Endothelial cell of umbilical vein (primary cell): ENCODE measurements around the gene CTSE. TPM values are rescaled to one million over a fixed set of nuclear protein-coding genes. Genes with fewer than 3 reads are reported as not detected.
A peak's percentile ranks its signal among the peaks of the same experiment; 100 is the strongest.

Experiments
- BruUV-seq: library from RNA; stranded (reverse); fragments of 400-500 nt; replicated peaks from 2 replicates; lab custom pipeline; 2021; lab: Mats Ljungman, UMichigan
- CTCF ChIA-PET: fragments of 300-600, 350-600 bp; sonication (Branson Sonifier 250); formaldehyde crosslinking; loops from one replicate; lab custom pipeline; 2021; ENCODE audit warnings: antibody characterized with exemption, inconsistent platforms; lab: Charles Lee
- POLR2A ChIA-PET: fragments of 300-600, 350-600 bp; sonication (Branson Sonifier 250); formaldehyde crosslinking; loops from one replicate; lab custom pipeline; 2021; ENCODE audit warnings: antibody characterized with exemption, inconsistent platforms; lab: Charles Lee
- DNase-seq: peaks from one replicate; pipeline ENCODE4 v3.0.0-alpha.2; 2011; ENCODE audit warnings: low read depth, low spot score
- FAIRE-seq: peaks from 2 replicates; lab custom pipeline; 2011; peaks lifted over from hg19 to GRCh38; lab: Jason Lieb, UNC
- H2AFZ ChIP-seq: 2 replicates; pipeline ENCODE4 v1.6.0; 2012; ENCODE audit warnings: low read depth, low read length, control low read depth, inconsistent platforms
- H3K27ac ChIP-seq: 2 replicates; pipeline ENCODE4 v1.5.1; 2011; ENCODE audit warnings: low read depth, mild to moderate bottlenecking, control low read depth, low read length, moderate library complexity; ENCODE audit not compliant: insufficient read depth
- H3K27me3 ChIP-seq, 2 experiments: 2 replicates each; pipeline versions ENCODE4 v1.6.0 to v1.6.1; 2011; ENCODE audit warnings: low read length in 2 of 2, mixed read lengths in 1 of 2; ENCODE audit not compliant: control insufficient read depth in 2 of 2, insufficient read depth in 2 of 2
- H3K36me3 ChIP-seq, 2 experiments: 2 replicates in 1 of 2; 3 replicates in 1 of 2; pipeline ENCODE4 v1.5.1; 2011; ENCODE audit warnings: low read length in 2 of 2, mild to moderate bottlenecking in 1 of 2, moderate library complexity in 1 of 2; ENCODE audit not compliant: control insufficient read depth in 2 of 2, insufficient read depth in 2 of 2; ENCODE audit errors: extremely low read depth in 1 of 2
- H3K4me1 ChIP-seq: 3 replicates; pipeline ENCODE4 v1.5.1; 2011; ENCODE audit warnings: mild to moderate bottlenecking, low read length; ENCODE audit not compliant: control insufficient read depth, insufficient read depth; ENCODE audit errors: extremely low read depth
- H3K4me2 ChIP-seq: 2 replicates; pipeline ENCODE4 v1.6.1; 2011; ENCODE audit warnings: low read length, control low read depth, mixed read lengths; ENCODE audit not compliant: insufficient read depth
- H3K4me3 ChIP-seq, 3 experiments: fragments of 200-600 bp in 1 of 3; sonication (generic), shearing (Covaris generic) in 1 of 3; replicated peaks in 1 of 3; 2 replicates each; pipeline ENCODE4 v1.5.1; 2011 to 2016; ENCODE audit warnings: control low read depth in 3 of 3, low read length in 3 of 3, mild to moderate bottlenecking in 2 of 3, inconsistent platforms in 1 of 3, low read depth in 1 of 3, moderate library complexity in 1 of 3; ENCODE audit not compliant: insufficient read depth in 1 of 3
- H3K79me2 ChIP-seq: 2 replicates; pipeline ENCODE4 v1.6.0; 2012; ENCODE audit warnings: low read length, inconsistent platforms; ENCODE audit not compliant: control insufficient read depth, insufficient read depth
- H3K9ac ChIP-seq: replicated peaks from 2 replicates; pipeline ENCODE3; 2011; ENCODE audit warnings: low read length, control low read depth; ENCODE audit not compliant: insufficient read depth; ENCODE audit errors: extremely low read depth
- H3K9me1 ChIP-seq: replicated peaks from 3 replicates; pipeline ENCODE4 v1.6.0; 2011; ENCODE audit warnings: mild to moderate bottlenecking, low read length; ENCODE audit not compliant: control insufficient read depth, insufficient read depth; ENCODE audit errors: extremely low read depth
- H3K9me3 ChIP-seq: replicated peaks from 2 replicates; pipeline ENCODE4 v1.5.1; 2012; ENCODE audit warnings: low read length, inconsistent platforms; ENCODE audit not compliant: control insufficient read depth, insufficient read depth
- H4K20me1 ChIP-seq: replicated peaks from 2 replicates; pipeline ENCODE3; 2011; ENCODE audit warnings: mild to moderate bottlenecking, low read length; ENCODE audit not compliant: control insufficient read depth, insufficient read depth; ENCODE audit errors: extremely low read depth
- EZH2 ChIP-seq: IDR thresholded peaks from 2 replicates; pipeline ENCODE4 v1.6.1; 2012; ENCODE audit warnings: borderline replicate concordance, low read depth, mild to moderate bottlenecking, moderate library complexity, low read length, inconsistent platforms; ENCODE audit not compliant: severe bottlenecking
- FOS ChIP-seq: IDR thresholded peaks from 2 replicates; pipeline ENCODE4 v1.6.1; 2011; ENCODE audit warnings: mild to moderate bottlenecking, low read length, moderate library complexity, borderline replicate concordance; ENCODE audit not compliant: insufficient read depth
- GATA2 ChIP-seq: IDR thresholded peaks from 2 replicates; pipeline ENCODE4 v1.7.0; 2011; ENCODE audit warnings: low read depth, mild to moderate bottlenecking, moderate library complexity, mixed read lengths, low read length; ENCODE audit not compliant: insufficient read length, insufficient read depth
- JUN ChIP-seq: IDR thresholded peaks from 2 replicates; pipeline ENCODE4 v1.6.1; 2011; ENCODE audit warnings: borderline replicate concordance, low read depth; ENCODE audit not compliant: insufficient read length, insufficient read depth
- MYC ChIP-seq: IDR thresholded peaks from one replicate; pipeline ENCODE4 v1.6.1; 2011; ENCODE audit warnings: mild to moderate bottlenecking, low read depth, low read length
- POLR2A ChIP-seq: IDR thresholded peaks from 2 replicates; pipeline ENCODE4 v1.6.1; 2012; ENCODE audit warnings: low read depth, mild to moderate bottlenecking, control low read depth, low read length
- POLR2AphosphoS5 ChIP-seq: IDR thresholded peaks from 2 replicates; pipeline ENCODE4 v1.6.1; 2012; ENCODE audit warnings: low read depth, mild to moderate bottlenecking, control low read depth, low read length, moderate library complexity; ENCODE audit not compliant: insufficient read depth
- dilution Hi-C: fragments of 300-500 bp; cut with MboI; formaldehyde crosslinking; loops from one replicate; pipeline ENCODE4 v1.15.0; 2019; ENCODE audit warnings: low sequenced_read_pairs; ENCODE audit not compliant: extremely low pct_ligation_motif_present
- intact Hi-C: fragments of 100-400 bp; cut with micrococcal nuclease; formaldehyde crosslinking; loops from one replicate; pipeline ENCODE4 v1.10.0; 2022
- polyA plus RNA-seq, 4 experiments: library from polyadenylated mRNA; depleted of rRNA in 3 of 4; stranded (reverse) in 3 of 4; unstranded in 1 of 4; fragments of >200 nt; gene quantifications; 2 replicates each; pipeline versions ENCODE4 v1.2.1 to v1.2.3, GENCODE V29; 2011 to 2012; ENCODE audit warnings: missing spikeins in 1 of 4
- total RNA-seq: library from RNA; stranded (reverse); gene quantifications from 2 replicates; pipeline ENCODE4 v1.2.3, GENCODE V29; 2021
- TF ChIP-seq, protein P1 (sequence below): IDR thresholded peaks from 2 replicates; pipeline ENCODE4 v1.6.1; 2011; ENCODE audit not compliant: insufficient read depth, insufficient read length
- TF ChIP-seq, protein P2 (sequence below), 2 donors: IDR thresholded peaks; 1 replicate in 1 of 2; 2 replicates in 1 of 2; pipeline ENCODE4 v1.5.1; 2011; ENCODE audit warnings: low read length in 2 of 2, mild to moderate bottlenecking in 2 of 2, moderate library complexity in 2 of 2, control low read depth in 1 of 2, inconsistent platforms in 1 of 2, low read depth in 1 of 2; ENCODE audit not compliant: insufficient read depth in 1 of 2; ENCODE audit errors: extremely low read depth in 1 of 2

Gene CTSE
- total and polyA plus RNA-seq, 2 donors (not counting 3 experiments of a cell fraction or from before 2014, with no cell fraction given) = 0.17 TPM; not detected in 1

DNA sequence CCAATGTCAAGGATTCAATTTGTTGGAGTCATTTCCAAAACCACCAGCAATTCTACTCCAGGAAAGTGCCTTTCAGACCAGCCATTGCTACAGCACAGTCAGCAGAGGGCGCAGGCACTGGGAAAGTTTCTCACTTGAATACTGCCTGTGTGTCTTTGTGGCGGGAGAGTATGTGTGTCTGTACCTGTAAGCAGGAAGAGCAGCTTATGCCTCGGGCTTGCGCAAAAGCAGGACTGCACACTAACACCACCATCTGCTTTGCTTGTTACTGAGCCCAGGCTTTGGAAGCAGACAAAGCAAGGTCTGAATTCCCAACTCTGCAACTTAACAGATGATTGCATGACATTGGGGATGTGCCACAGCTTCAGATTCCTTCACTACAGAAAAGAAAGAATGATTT is 7.0 kb upstream of the CTSE start:
- H4K20me1 ChIP-seq = no peaks in the 10 kb centered on the region
- CTCF ChIA-PET = interaction anchor here (0.7 to 5.9 kb wide), 23 partner anchors 9 to 239 kb away, joined by 3 to 139 read pairs (median 5); no protein-coding TSS in a partner anchor
- H3K36me3 ChIP-seq = no peaks in the 10 kb centered on the region
- POLR2A ChIA-PET = no interaction called here
- peaks cover 32% of the 10 kb centered on the region for H3K4me1 ChIP-seq
- H3K9me1 ChIP-seq = no peaks in the 10 kb centered on the region
- H3K4me2 ChIP-seq = no peak overlapping the region
- H3K79me2 ChIP-seq = no peaks in the 10 kb centered on the region
- no peak overlapping the region for H3K9ac ChIP-seq
- dilution Hi-C loops (no loop called here), intact Hi-C loops (loop anchor here (1.0 kb wide), 3 partner anchors 42 to 76 kb away; no protein-coding TSS in a partner anchor)
- TF ChIP-seq, protein P1, sequence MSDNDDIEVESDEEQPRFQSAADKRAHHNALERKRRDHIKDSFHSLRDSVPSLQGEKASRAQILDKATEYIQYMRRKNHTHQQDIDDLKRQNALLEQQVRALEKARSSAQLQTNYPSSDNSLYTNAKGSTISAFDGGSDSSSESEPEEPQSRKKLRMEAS = no peak
- TF ChIP-seq FOS (no peak), MYC (no peak)
- TF ChIP-seq, protein P2, sequence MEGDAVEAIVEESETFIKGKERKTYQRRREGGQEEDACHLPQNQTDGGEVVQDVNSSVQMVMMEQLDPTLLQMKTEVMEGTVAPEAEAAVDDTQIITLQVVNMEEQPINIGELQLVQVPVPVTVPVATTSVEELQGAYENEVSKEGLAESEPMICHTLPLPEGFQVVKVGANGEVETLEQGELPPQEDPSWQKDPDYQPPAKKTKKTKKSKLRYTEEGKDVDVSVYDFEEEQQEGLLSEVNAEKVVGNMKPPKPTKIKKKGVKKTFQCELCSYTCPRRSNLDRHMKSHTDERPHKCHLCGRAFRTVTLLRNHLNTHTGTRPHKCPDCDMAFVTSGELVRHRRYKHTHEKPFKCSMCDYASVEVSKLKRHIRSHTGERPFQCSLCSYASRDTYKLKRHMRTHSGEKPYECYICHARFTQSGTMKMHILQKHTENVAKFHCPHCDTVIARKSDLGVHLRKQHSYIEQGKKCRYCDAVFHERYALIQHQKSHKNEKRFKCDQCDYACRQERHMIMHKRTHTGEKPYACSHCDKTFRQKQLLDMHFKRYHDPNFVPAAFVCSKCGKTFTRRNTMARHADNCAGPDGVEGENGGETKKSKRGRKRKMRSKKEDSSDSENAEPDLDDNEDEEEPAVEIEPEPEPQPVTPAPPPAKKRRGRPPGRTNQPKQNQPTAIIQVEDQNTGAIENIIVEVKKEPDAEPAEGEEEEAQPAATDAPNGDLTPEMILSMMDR (IDR thresholded peaks at IDR 0.05; ENCODE audit: extremely low read depth in 1 of 2, insufficient read depth in 1 of 2, low read depth in 1 of 2, low read length in 2 of 2) = peak; percentile 86
- no peak overlapping the region for H3K27ac ChIP-seq
- H3K4me3 ChIP-seq = no peak overlapping the region
- DNase-seq (peak; percentile 75), FAIRE-seq (peak; percentile 81)
- peak overlapping the region; percentile 41 for H2AFZ ChIP-seq
- no peaks in the 10 kb centered on the region for H3K27me3 ChIP-seq
- no peaks in the 10 kb centered on the region for H3K9me3 ChIP-seq
- BruUV-seq = no TSS peak

DNA sequence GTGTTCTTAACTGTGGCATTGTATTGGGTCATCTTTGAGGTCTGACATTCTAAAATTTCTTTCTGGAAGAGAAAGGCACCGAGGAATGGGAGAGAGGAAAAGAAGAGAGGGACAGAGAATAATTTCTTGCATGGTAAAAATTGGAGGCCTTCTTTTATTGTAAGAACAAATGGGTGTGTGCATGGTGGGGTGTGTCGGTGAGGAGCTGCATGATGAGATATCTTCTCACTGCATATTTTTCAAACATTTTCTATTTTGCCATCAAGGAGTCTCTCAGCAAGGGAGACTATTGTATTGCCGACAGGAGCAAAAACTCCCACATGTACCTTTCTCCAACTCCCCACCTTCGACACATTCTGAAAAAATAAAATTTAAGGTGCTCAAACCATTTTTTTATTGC is 6.5 kb upstream of the CTSE start:
- Histone ChIP-seq H3K27ac (no peak overlapping the region), H3K79me2 (no peaks in the 10 kb centered on the region), H4K20me1 (no peaks in the 10 kb centered on the region), H3K9ac (no peak overlapping the region), H3K4me1 (peaks cover 32% of the 10 kb centered on the region), H3K4me3 (no peak overlapping the region), H3K9me3 (no peaks in the 10 kb centered on the region), H3K9me1 (no peaks in the 10 kb centered on the region), H3K36me3 (no peaks in the 10 kb centered on the region), H3K4me2 (no peak overlapping the region), H2AFZ (no peak overlapping the region), H3K27me3 (no peaks in the 10 kb centered on the region)
- dilution Hi-C loops = no loop called here
- intact Hi-C loops = loop anchor here (1.0 kb wide), 3 partner anchors 42 to 76 kb away; no protein-coding TSS in a partner anchor
- no TSS peak for BruUV-seq
- POLR2A ChIA-PET = no interaction called here
- CTCF ChIA-PET = interaction anchor here (0.7 to 5.9 kb wide), 23 partner anchors 9 to 239 kb away, joined by 3 to 139 read pairs (median 5); no protein-coding TSS in a partner anchor
- TF ChIP-seq JUN (no peak), MYC (no peak), FOS (no peak), POLR2A (no peak), EZH2 (no peak), POLR2AphosphoS5 (no peak), GATA2 (no peak)
- TF ChIP-seq, protein P2 (IDR thresholded peaks at IDR 0.05; ENCODE audit: extremely low read depth in 1 of 2, insufficient read depth in 1 of 2, low read depth in 1 of 2, low read length in 2 of 2) = no peak
- TF ChIP-seq, protein P1 = no peak
- DNase-seq (no peak), FAIRE-seq (no peak)
